Upper lobe of left lung (tissue), 4 donors: Measurements from ENCODE around the gene ABCD4.

ENCODE experiments used
- EP300 ChIP-seq, 4 donors: sonication (generic); formaldehyde crosslinking; IDR thresholded peaks; one replicate each; pipeline ENCODE4 v1.5.1; 2017; ENCODE audit warnings: antibody characterized with exemption in 4 of 4, control low read depth in 2 of 4
- TF ChIP-seq, protein P1 (sequence below), 6 experiments: fragments of 450-650 bp in 4 of 6; fragments of 200-600 bp in 2 of 6; sonication (generic) in 2 of 6; IDR thresholded peaks; one replicate each; pipeline ENCODE4 v1.5.1; 2016 to 2019; ENCODE audit warnings: antibody characterized with exemption in 6 of 6

DNA sequence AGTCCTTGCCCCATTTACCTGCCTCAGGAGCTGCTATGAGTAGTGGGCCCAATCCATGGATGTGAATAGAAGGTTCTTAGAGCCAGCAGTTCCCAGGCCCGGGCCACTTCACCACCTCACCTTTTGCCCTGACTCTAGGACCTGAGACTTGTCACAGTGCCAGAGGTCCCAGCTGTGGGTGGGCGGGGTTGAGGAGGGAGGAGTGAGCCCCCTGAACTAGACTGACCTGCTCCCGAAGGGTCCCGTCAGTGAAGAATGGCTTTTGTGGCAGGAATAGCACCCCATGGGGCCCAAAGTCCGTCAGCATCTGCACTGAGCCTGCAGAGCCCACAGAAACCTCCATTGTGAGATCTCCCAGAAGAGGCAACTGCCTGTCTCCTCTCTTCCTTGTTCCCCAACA is 12.9 kb downstream of the ABCD4 start:
- no peak for TF ChIP-seq EP300 (IDR thresholded peaks at IDR 0.05)
- TF ChIP-seq, protein P1, sequence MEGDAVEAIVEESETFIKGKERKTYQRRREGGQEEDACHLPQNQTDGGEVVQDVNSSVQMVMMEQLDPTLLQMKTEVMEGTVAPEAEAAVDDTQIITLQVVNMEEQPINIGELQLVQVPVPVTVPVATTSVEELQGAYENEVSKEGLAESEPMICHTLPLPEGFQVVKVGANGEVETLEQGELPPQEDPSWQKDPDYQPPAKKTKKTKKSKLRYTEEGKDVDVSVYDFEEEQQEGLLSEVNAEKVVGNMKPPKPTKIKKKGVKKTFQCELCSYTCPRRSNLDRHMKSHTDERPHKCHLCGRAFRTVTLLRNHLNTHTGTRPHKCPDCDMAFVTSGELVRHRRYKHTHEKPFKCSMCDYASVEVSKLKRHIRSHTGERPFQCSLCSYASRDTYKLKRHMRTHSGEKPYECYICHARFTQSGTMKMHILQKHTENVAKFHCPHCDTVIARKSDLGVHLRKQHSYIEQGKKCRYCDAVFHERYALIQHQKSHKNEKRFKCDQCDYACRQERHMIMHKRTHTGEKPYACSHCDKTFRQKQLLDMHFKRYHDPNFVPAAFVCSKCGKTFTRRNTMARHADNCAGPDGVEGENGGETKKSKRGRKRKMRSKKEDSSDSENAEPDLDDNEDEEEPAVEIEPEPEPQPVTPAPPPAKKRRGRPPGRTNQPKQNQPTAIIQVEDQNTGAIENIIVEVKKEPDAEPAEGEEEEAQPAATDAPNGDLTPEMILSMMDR (IDR thresholded peaks at IDR 0.05), result no peak
